ENCODE data around the gene TCF21. TPM values are rescaled to one million over a fixed set of nuclear protein-coding genes. Genes with fewer than 3 reads are reported as not detected.
A peak's percentile ranks its signal among the peaks of the same experiment; 100 is the strongest.
"Not testable (repeated sequence)": the region's sequence is repeated elsewhere in the genome, so short reads cannot be mapped to it uniquely, and the experiment has no call there.

TCF21 gene
- total and polyA plus RNA-seq, 11 donors = 1.8 to 9.5 (median 3.9) TPM

GRCh38 chr6:133923938-133924593, 35.2 kb downstream of the TCF21 start:
- ATAC-seq (peak; percentile 80 to 95 (median 92)), DNase-seq (peak in 4 of 5 donors; percentile 45 to 60 (median 54))
- peaks cover 0 to 2% (median 0%) of the 10 kb centered on the region in 12 donors for H3K4me1 ChIP-seq
- WGBS, 4 donors = 14 to 19% (median 17%) methylated on average over 6 of the region's 6 CpGs
- H3K27me3 ChIP-seq = peaks cover 0 to 9% (median 0%) of the 10 kb centered on the region in 9 donors
- H3K9me3 ChIP-seq = no peaks in the 10 kb centered on the region
- H3K36me3 ChIP-seq = no peaks in the 10 kb centered on the region
- no peak overlapping the region for H3K4me3 ChIP-seq
- TF ChIP-seq POLR2A (IDR thresholded peaks at IDR 0.05) (no peak), CTCF (IDR thresholded peaks at IDR 0.05) (peak; percentile 74 to 93 (median 84))
- intact Hi-C loops (cut with DNase I) = loop anchor here (1.0 to 10.0 kb wide), 11 partner anchors 48 to 1389 kb away; partner anchors contain the start of gene TAAR9 (in 1 of the 10)
- H3K27ac ChIP-seq = no peak overlapping the region

- ATAC-seq; H3K4me3 ChIP-seq; H3K36me3 ChIP-seq; DNase-seq; intact Hi-C loops (cut with DNase I); H3K4me1 ChIP-seq; H3K27ac ChIP-seq; H3K27me3 ChIP-seq: not testable (repeated sequence)
- 58 to 86% (median 74%) methylated on average over 2 to 6 of the region's 6 CpGs for WGBS, 4 donors
- H3K9me3 ChIP-seq = peaks cover 0 to 17% (median 0%) of the 10 kb centered on the region in 12 donors
These were observed 42.3 kb downstream of the TCF21 start for GRCh38 chr6:133931221-133931620.

- H3K4me1 ChIP-seq; H3K27me3 ChIP-seq; H3K36me3 ChIP-seq; intact Hi-C loops (cut with DNase I); ATAC-seq; H3K4me3 ChIP-seq; DNase-seq; H3K27ac ChIP-seq: not testable (repeated sequence)
- peaks cover 0 to 17% (median 0%) of the 10 kb centered on the region in 12 donors for H3K9me3 ChIP-seq
- 92 to 98% (median 95%) methylated on average over 3 of the region's 3 CpGs for WGBS, 4 donors
These were observed 47.4 kb downstream of the TCF21 start for GRCh38 chr6:133936352-133936751.

- no peak for TF ChIP-seq CTCF (IDR thresholded peaks at IDR 0.05)
- TF ChIP-seq POLR2A (IDR thresholded peaks at IDR 0.05) = no peak
- no peak for DNase-seq
These were observed 49.0 kb downstream of the TCF21 start for GRCh38 chr6:133937909-133938308.

GRCh38 chr6:133938533-133938932, 49.6 kb downstream of the TCF21 start:
- H3K36me3 ChIP-seq = no peaks in the 10 kb centered on the region
- H3K4me3 ChIP-seq = no peak overlapping the region
- H3K9me3 ChIP-seq = peaks cover 0 to 10% (median 0%) of the 10 kb centered on the region in 12 donors
- no peak overlapping the region for H3K27ac ChIP-seq
- ATAC-seq = no peak
- no peak for TF ChIP-seq POLR2A (IDR thresholded peaks at IDR 0.05)
- TF ChIP-seq CTCF (IDR thresholded peaks at IDR 0.05) = no peak
- WGBS, 4 donors = 84 to 97% (median 89%) methylated on average over 1 of the region's 1 CpG
- H3K27me3 ChIP-seq = no peaks in the 10 kb centered on the region
- H3K4me1 ChIP-seq = no peaks in the 10 kb centered on the region
- intact Hi-C loops (cut with DNase I) = no loop called here
- DNase-seq = no peak

More at GRCh38 chr6:133937909-133938308, 49.0 kb downstream of the TCF21 start:
- H3K4me1 ChIP-seq = no peaks in the 10 kb centered on the region
- no peaks in the 10 kb centered on the region for H3K36me3 ChIP-seq
- no peak for ATAC-seq
- H3K9me3 ChIP-seq = peaks cover 0 to 14% (median 0%) of the 10 kb centered on the region in 12 donors
- H3K27ac ChIP-seq = no peak overlapping the region
- H3K27me3 ChIP-seq = no peaks in the 10 kb centered on the region
- intact Hi-C loops (cut with DNase I) = no loop called here
- no peak overlapping the region for H3K4me3 ChIP-seq
